ENCODE measurements around the gene RTKN.

The RTKN gene

DNA sequence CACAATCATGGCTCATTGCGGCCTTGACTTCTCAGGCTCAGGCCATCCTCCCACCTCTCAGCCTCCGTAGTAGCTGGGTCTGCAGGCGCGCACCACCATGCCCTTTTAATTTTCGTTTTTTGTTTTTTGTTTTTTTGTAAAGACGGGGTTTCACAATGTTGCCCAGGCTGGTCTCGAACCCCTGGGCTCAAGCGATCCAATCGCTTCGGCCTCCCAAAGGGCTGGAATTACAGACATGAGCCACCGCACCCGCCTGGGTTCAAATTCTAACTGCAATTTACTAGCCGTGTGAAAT lies 49.3 kb downstream of the RTKN start:
- peaks cover 38% of the 10 kb centered on the region for H3K4me1 ChIP-seq (ENCODE audit: insufficient read depth, low read length, poor library complexity, severe bottlenecking)
- no peaks in the 10 kb centered on the region for H3K9me2 ChIP-seq (replicated peaks; ENCODE audit: low read depth, low read length)
- peak overlapping the region; percentile 83 for H3K4me2 ChIP-seq (ENCODE audit: low read depth, low read length, poor library complexity, severe bottlenecking)
- no peak for TF ChIP-seq EZH2phosphoT487 (IDR thresholded peaks at IDR 0.05; ENCODE audit: borderline replicate concordance)
- TF ChIP-seq, protein P1, sequence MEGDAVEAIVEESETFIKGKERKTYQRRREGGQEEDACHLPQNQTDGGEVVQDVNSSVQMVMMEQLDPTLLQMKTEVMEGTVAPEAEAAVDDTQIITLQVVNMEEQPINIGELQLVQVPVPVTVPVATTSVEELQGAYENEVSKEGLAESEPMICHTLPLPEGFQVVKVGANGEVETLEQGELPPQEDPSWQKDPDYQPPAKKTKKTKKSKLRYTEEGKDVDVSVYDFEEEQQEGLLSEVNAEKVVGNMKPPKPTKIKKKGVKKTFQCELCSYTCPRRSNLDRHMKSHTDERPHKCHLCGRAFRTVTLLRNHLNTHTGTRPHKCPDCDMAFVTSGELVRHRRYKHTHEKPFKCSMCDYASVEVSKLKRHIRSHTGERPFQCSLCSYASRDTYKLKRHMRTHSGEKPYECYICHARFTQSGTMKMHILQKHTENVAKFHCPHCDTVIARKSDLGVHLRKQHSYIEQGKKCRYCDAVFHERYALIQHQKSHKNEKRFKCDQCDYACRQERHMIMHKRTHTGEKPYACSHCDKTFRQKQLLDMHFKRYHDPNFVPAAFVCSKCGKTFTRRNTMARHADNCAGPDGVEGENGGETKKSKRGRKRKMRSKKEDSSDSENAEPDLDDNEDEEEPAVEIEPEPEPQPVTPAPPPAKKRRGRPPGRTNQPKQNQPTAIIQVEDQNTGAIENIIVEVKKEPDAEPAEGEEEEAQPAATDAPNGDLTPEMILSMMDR (conservative IDR thresholded peaks at IDR 0.05; ENCODE audit: low read length) = no peak
- H3K9ac ChIP-seq (ENCODE audit: low read depth, low read length, poor library complexity, severe bottlenecking) = peak overlapping the region; percentile 89
- H2AFZ ChIP-seq (ENCODE audit: low read length) = peak overlapping the region; percentile 96
- peaks cover 19% of the 10 kb centered on the region for H4K20me1 ChIP-seq (ENCODE audit: insufficient read depth, low read length, poor library complexity, severe bottlenecking)
- no peaks in the 10 kb centered on the region for H3K36me3 ChIP-seq (ENCODE audit: insufficient read depth, low read length)
- no peaks in the 10 kb centered on the region for H3K9me3 ChIP-seq (ENCODE audit: insufficient read depth, low read depth, low read length)
- H3K79me2 ChIP-seq (ENCODE audit: insufficient read depth, low read length) = peaks cover 37% of the 10 kb centered on the region
- H3K4me3 ChIP-seq (ENCODE audit: low read length, poor library complexity, severe bottlenecking) = peak overlapping the region; percentile 96
- H3K27me3 ChIP-seq (ENCODE audit: insufficient read depth, low read length, poor library complexity, severe bottlenecking) = no peaks in the 10 kb centered on the region
- H3F3A ChIP-seq (ENCODE audit: low read depth) = no peaks in the 10 kb centered on the region

DNA sequence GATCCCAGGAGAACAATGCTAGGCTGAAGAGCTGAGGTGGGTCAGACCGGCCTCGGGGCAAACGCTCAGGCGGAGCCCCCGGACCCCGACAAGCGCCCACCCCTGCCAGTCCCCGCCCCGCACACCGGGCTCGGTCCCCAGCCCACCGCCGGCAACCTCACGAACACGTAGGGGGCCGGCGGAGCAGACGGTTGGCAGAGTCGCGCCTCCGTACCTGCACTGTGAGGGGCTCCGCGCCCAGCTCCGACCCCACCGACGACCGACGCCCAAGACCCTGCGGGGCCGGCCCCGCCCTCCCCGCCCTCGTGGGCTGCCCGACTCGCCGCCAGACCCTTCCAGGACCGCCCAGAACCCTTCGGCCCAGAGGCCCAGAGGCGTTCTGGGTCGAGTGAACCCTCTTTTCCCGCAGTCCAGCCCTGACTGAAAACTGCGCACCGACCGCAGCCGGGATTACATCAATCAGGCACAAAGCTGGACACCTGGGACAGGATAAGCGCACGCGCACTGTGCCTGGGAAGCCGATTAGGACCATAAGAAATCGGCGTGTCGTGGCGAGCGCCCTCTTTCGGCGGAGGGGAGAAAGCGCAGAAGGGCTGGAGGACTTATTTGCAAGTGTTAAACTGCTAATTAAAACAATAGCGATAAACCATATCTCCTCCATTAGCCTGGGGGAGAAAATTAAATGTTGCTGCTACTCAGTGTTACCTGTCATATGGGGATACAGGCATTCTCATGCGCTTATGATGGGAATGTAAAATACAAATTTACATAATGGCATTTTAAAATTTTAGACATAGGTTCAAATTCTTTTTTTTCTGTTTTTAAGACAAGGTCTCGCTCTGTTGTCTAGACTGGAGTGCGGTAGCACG lies 49.9 kb downstream of the RTKN start:
- Histone ChIP-seq H4K20me1 (ENCODE audit: insufficient read depth, low read length, poor library complexity, severe bottlenecking) (peaks cover 19% of the 10 kb centered on the region), H3K4me2 (ENCODE audit: low read depth, low read length, poor library complexity, severe bottlenecking) (peak overlapping the region; percentile 83), H3K9me3 (ENCODE audit: insufficient read depth, low read depth, low read length) (no peaks in the 10 kb centered on the region), H3K4me1 (ENCODE audit: insufficient read depth, low read length, poor library complexity, severe bottlenecking) (peaks cover 39% of the 10 kb centered on the region), H3K9ac (ENCODE audit: low read depth, low read length, poor library complexity, severe bottlenecking) (peak overlapping the region; percentile 89), H3K27me3 (ENCODE audit: insufficient read depth, low read length, poor library complexity, severe bottlenecking) (no peaks in the 10 kb centered on the region), H3K4me3 (ENCODE audit: low read length, poor library complexity, severe bottlenecking) (peak overlapping the region; percentile 96), H3F3A (ENCODE audit: low read depth) (no peaks in the 10 kb centered on the region), H3K9me2 (replicated peaks; ENCODE audit: low read depth, low read length) (no peaks in the 10 kb centered on the region), H3K36me3 (ENCODE audit: insufficient read depth, low read length) (no peaks in the 10 kb centered on the region), H2AFZ (ENCODE audit: low read length) (peak overlapping the region; percentile 96), H3K79me2 (ENCODE audit: insufficient read depth, low read length) (peaks cover 37% of the 10 kb centered on the region)
- no peak for TF ChIP-seq EZH2phosphoT487 (IDR thresholded peaks at IDR 0.05; ENCODE audit: borderline replicate concordance)
- TF ChIP-seq, protein P1 (conservative IDR thresholded peaks at IDR 0.05; ENCODE audit: low read length) = peak; percentile 94

DNA sequence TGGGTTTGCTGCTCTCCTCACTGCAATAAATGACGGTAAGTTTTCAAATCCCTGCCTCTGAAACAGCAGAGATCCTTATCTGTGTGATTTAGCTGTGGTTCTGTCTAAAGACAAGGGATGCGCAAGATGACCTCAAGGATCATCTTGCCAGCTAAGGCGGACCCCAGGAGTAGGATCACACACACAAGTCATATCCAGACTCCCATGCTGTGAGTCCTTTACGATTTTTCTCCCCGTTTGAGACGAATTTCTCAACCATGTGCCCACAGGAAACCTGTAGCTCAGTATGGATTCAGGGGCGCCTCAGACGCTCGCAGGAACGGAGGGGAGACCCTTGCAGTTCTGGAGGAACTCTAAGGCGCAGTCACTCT lies 50.5 kb downstream of the RTKN start:
- Histone ChIP-seq H3K36me3 (ENCODE audit: insufficient read depth, low read length) (no peaks in the 10 kb centered on the region), H4K20me1 (ENCODE audit: insufficient read depth, low read length, poor library complexity, severe bottlenecking) (peaks cover 19% of the 10 kb centered on the region), H3K9ac (ENCODE audit: low read depth, low read length, poor library complexity, severe bottlenecking) (peak overlapping the region; percentile 89), H3F3A (ENCODE audit: low read depth) (no peaks in the 10 kb centered on the region), H2AFZ (ENCODE audit: low read length) (peak overlapping the region; percentile 96), H3K4me1 (ENCODE audit: insufficient read depth, low read length, poor library complexity, severe bottlenecking) (peaks cover 39% of the 10 kb centered on the region), H3K9me2 (replicated peaks; ENCODE audit: low read depth, low read length) (no peaks in the 10 kb centered on the region), H3K27me3 (ENCODE audit: insufficient read depth, low read length, poor library complexity, severe bottlenecking) (no peaks in the 10 kb centered on the region), H3K4me3 (ENCODE audit: low read length, poor library complexity, severe bottlenecking) (peak overlapping the region; percentile 96), H3K79me2 (ENCODE audit: insufficient read depth, low read length) (peaks cover 39% of the 10 kb centered on the region), H3K4me2 (ENCODE audit: low read depth, low read length, poor library complexity, severe bottlenecking) (peak overlapping the region; percentile 83), H3K9me3 (ENCODE audit: insufficient read depth, low read depth, low read length) (no peaks in the 10 kb centered on the region)
- TF ChIP-seq, protein P1 (conservative IDR thresholded peaks at IDR 0.05; ENCODE audit: low read length) = no peak
- no peak for TF ChIP-seq EZH2phosphoT487 (IDR thresholded peaks at IDR 0.05; ENCODE audit: borderline replicate concordance)

Data from Loucy (cell line).